GM23338 (cell line): ENCODE data around the gene CERK. TPM values are rescaled to one million over a fixed set of nuclear protein-coding genes. Genes with fewer than 3 reads are reported as not detected.

Experiments used
- ATAC-seq: fragments of 200-7000 bp; cut with Tn5 transposase; 3 replicates; pipeline ENCODE4 v1.9.1; 2020
- DNase-seq: peaks from one replicate; pipeline ENCODE4 v3.0.0-alpha.2; 2015; ENCODE audit warnings: low spot score
- H2AFZ ChIP-seq: fragments of 200-600 bp; sonication (generic); 2 replicates; pipeline ENCODE4 v1.8.0; 2016; ENCODE audit warnings: antibody characterized with exemption, mild to moderate bottlenecking, moderate library complexity
- H3F3A ChIP-seq: fragments of 200-600 bp; sonication (generic); replicated peaks from 2 replicates; pipeline ENCODE4 v1.8.0; 2017; ENCODE audit warnings: antibody characterized with exemption, mixed run types, low read depth
- H3K27ac ChIP-seq: fragments of 200-600 bp; sonication (generic); 2 replicates; pipeline ENCODE4 v1.6.1; 2016; ENCODE audit warnings: low read depth
- H3K27me3 ChIP-seq: fragments of 200-600 bp; sonication (generic); 2 replicates; pipeline ENCODE4 v1.8.0; 2016; ENCODE audit warnings: mild to moderate bottlenecking, mixed run types, moderate library complexity; ENCODE audit not compliant: insufficient read depth
- H3K36me3 ChIP-seq: fragments of 200-600 bp; sonication (generic); 2 replicates; pipeline ENCODE4 v1.8.0; 2016; ENCODE audit warnings: mild to moderate bottlenecking; ENCODE audit not compliant: insufficient read depth
- H3K4me1 ChIP-seq: fragments of 200-600 bp; sonication (generic); 2 replicates; pipeline ENCODE4 v1.8.0; 2016; ENCODE audit warnings: mild to moderate bottlenecking, moderate library complexity; ENCODE audit not compliant: insufficient read depth
- H3K4me2 ChIP-seq: fragments of 200-600 bp; sonication (generic); 2 replicates; pipeline ENCODE4 v1.7.1; 2017; ENCODE audit warnings: mixed run types
- H3K4me3 ChIP-seq: fragments of 200-600 bp; sonication (generic); 2 replicates; pipeline ENCODE4 v1.6.1; 2016; ENCODE audit warnings: mixed run types
- H3K79me2 ChIP-seq: fragments of 200-600 bp; sonication (generic); replicated peaks from 2 replicates; pipeline ENCODE4 v1.8.0; 2017; ENCODE audit warnings: mild to moderate bottlenecking; ENCODE audit not compliant: insufficient read depth
- H3K9me2 ChIP-seq: fragments of 200-600 bp; sonication (generic); 2 replicates; pipeline ENCODE4 v1.8.0; 2017; ENCODE audit not compliant: insufficient read depth
- H4K20me1 ChIP-seq: fragments of 200-600 bp; sonication (generic); replicated peaks from 2 replicates; pipeline ENCODE4 v1.8.0; 2017; ENCODE audit warnings: mild to moderate bottlenecking; ENCODE audit not compliant: insufficient read depth
- H3K27ac Mint-ChIP-seq: 2 replicates; pipeline ENCODE4 v1.8.0; 2020; ENCODE audit warnings: inconsistent platforms, mild to moderate bottlenecking, moderate library complexity, mixed read lengths
- H3K27me3 Mint-ChIP-seq: 3 replicates; pipeline ENCODE4 v1.8.0; 2022; ENCODE audit warnings: low read depth, mild to moderate bottlenecking, moderate library complexity, mixed read lengths, inconsistent platforms; ENCODE audit not compliant: insufficient read depth, poor library complexity
- H3K36me3 Mint-ChIP-seq: 3 replicates; pipeline ENCODE4 v1.8.0; 2021; ENCODE audit warnings: low read depth, mild to moderate bottlenecking, inconsistent platforms, moderate library complexity, mixed read lengths
- H3K4me1 Mint-ChIP-seq: 3 replicates; pipeline ENCODE4 v1.8.0; 2020; ENCODE audit warnings: mild to moderate bottlenecking, inconsistent platforms, mixed read lengths
- H3K4me3 Mint-ChIP-seq: 3 replicates; pipeline ENCODE4 v1.8.0; 2021; ENCODE audit warnings: moderate library complexity, mild to moderate bottlenecking, inconsistent platforms, mixed read lengths
- H3K9me3 Mint-ChIP-seq: 3 replicates; pipeline ENCODE4 v1.8.0; 2020; ENCODE audit warnings: moderate library complexity, mild to moderate bottlenecking, inconsistent platforms, mixed read lengths
- CREB1 ChIP-seq: fragments of 250-450 bp; sonication (Bioruptor Pico); IDR thresholded peaks from 2 replicates; pipeline ENCODE4 v1.5.0; 2020; ENCODE audit warnings: low read depth, mild to moderate bottlenecking, moderate library complexity
- ETS1 ChIP-seq: IDR thresholded peaks from 2 replicates; pipeline ENCODE4 v1.6.1; 2016; ENCODE audit warnings: antibody characterized with exemption
- EZH2 ChIP-seq: fragments of 200-600 bp; sonication (generic); IDR thresholded peaks from one replicate; pipeline ENCODE4 v1.8.0; 2017; ENCODE audit warnings: antibody characterized with exemption, mild to moderate bottlenecking, low read depth; ENCODE audit not compliant: unreplicated experiment
- EZH2phosphoT487 ChIP-seq: fragments of 200-600 bp; sonication (generic); IDR thresholded peaks from one replicate; pipeline ENCODE4 v1.8.1; 2018; ENCODE audit warnings: antibody characterized with exemption; ENCODE audit not compliant: unreplicated experiment
- JUNB ChIP-seq: IDR thresholded peaks from one replicate; pipeline ENCODE4 v1.6.1; 2016; ENCODE audit warnings: antibody characterized with exemption; ENCODE audit not compliant: unreplicated experiment
- NANOG ChIP-seq: IDR thresholded peaks from 2 replicates; pipeline ENCODE4 v1.6.1; 2016; ENCODE audit warnings: antibody characterized with exemption, borderline replicate concordance
- POLR2AphosphoS5 ChIP-seq: IDR thresholded peaks from 2 replicates; pipeline ENCODE4 v1.6.1; 2016; ENCODE audit warnings: antibody characterized with exemption, low read depth
- REST ChIP-seq: IDR thresholded peaks from one replicate; pipeline ENCODE4 v1.6.1; 2018; ENCODE audit warnings: antibody characterized with exemption; ENCODE audit not compliant: unreplicated experiment
- STAT1 ChIP-seq: IDR thresholded peaks from one replicate; pipeline ENCODE4 v1.6.1; 2016; ENCODE audit warnings: antibody characterized with exemption; ENCODE audit not compliant: unreplicated experiment
- ZNF114 ChIP-seq: fragments of 250-450 bp; sonication (Bioruptor Pico); IDR thresholded peaks from 2 replicates; pipeline ENCODE4 v1.5.0; 2020; ENCODE audit warnings: mild to moderate bottlenecking, moderate library complexity
- ZNF331 ChIP-seq: fragments of 250-450 bp; sonication (Bioruptor Pico); IDR thresholded peaks from 2 replicates; pipeline ENCODE4 v1.5.0; 2020; ENCODE audit warnings: low read depth, mild to moderate bottlenecking, moderate library complexity
- polyA plus RNA-seq: library from polyadenylated mRNA; unstranded; fragments of >200 nt; fragmentation: Nextera tagmentation; extraction: Ambion mirVana; gene quantifications from 2 replicates; pipeline ENCODE4 v1.2.1, GENCODE V29; 2016
- total RNA-seq: library from RNA; depleted of rRNA; stranded (reverse); fragments of >200 nt; shearing (Covaris generic); gene quantifications from 2 replicates; pipeline ENCODE4 v1.2.3, GENCODE V29; 2014
- TF ChIP-seq, protein P1 (sequence below): fragments of 250-450 bp; sonication (Bioruptor Pico); IDR thresholded peaks from 2 replicates; pipeline ENCODE4 v1.5.0; 2020; ENCODE audit warnings: mild to moderate bottlenecking, moderate library complexity
- TF ChIP-seq, protein P2 (sequence below), 2 experiments: fragments of 200-600 bp in 1 of 2; sonication (generic) in 1 of 2; conservative IDR thresholded peaks; 2 replicates each; pipeline versions ENCODE4 v1.5.1 to v1.6.1; 2016 to 2017; ENCODE audit warnings: antibody characterized with exemption in 2 of 2, low read depth in 2 of 2, mild to moderate bottlenecking in 2 of 2, moderate library complexity in 1 of 2

The CERK gene
- total and polyA plus RNA-seq, 2 experiments from 2014 or later = 12.7 to 62.9 TPM

- Histone ChIP-seq H3K36me3 (peaks cover 5% of the 10 kb centered on the region), H4K20me1 (no peaks in the 10 kb centered on the region), H3K27me3 (no peaks in the 10 kb centered on the region), H3K79me2 (no peaks in the 10 kb centered on the region), H3K27ac (no peak overlapping the region), H3K4me1 (no peaks in the 10 kb centered on the region), H2AFZ (no peak overlapping the region), H3F3A (0 out of 2 replicates have a peak, but pooled peaks cover 3% of the 10 kb centered on the region), H3K4me3 (no peak overlapping the region), H3K9me2 (no peaks in the 10 kb centered on the region), H3K4me2 (no peak overlapping the region)
- Mint-ChIP-seq H3K4me1 (no peaks in the 10 kb centered on the region; the same call in 2 of the 3 replicates), H3K36me3 (peaks cover 38% of the 10 kb centered on the region), H3K27ac (no peak overlapping the region), H3K9me3 (peaks cover 43% of the 10 kb centered on the region), H3K27me3 (peaks cover 12% of the 10 kb centered on the region), H3K4me3 (no peak overlapping the region)
- ATAC-seq (no peak), DNase-seq (no peak)
- TF ChIP-seq STAT1 = no peak
- no peak for TF ChIP-seq POLR2AphosphoS5
- TF ChIP-seq EZH2 = no peak
- no peak for TF ChIP-seq EZH2phosphoT487
- no peak for TF ChIP-seq NANOG
- TF ChIP-seq, protein P1, sequence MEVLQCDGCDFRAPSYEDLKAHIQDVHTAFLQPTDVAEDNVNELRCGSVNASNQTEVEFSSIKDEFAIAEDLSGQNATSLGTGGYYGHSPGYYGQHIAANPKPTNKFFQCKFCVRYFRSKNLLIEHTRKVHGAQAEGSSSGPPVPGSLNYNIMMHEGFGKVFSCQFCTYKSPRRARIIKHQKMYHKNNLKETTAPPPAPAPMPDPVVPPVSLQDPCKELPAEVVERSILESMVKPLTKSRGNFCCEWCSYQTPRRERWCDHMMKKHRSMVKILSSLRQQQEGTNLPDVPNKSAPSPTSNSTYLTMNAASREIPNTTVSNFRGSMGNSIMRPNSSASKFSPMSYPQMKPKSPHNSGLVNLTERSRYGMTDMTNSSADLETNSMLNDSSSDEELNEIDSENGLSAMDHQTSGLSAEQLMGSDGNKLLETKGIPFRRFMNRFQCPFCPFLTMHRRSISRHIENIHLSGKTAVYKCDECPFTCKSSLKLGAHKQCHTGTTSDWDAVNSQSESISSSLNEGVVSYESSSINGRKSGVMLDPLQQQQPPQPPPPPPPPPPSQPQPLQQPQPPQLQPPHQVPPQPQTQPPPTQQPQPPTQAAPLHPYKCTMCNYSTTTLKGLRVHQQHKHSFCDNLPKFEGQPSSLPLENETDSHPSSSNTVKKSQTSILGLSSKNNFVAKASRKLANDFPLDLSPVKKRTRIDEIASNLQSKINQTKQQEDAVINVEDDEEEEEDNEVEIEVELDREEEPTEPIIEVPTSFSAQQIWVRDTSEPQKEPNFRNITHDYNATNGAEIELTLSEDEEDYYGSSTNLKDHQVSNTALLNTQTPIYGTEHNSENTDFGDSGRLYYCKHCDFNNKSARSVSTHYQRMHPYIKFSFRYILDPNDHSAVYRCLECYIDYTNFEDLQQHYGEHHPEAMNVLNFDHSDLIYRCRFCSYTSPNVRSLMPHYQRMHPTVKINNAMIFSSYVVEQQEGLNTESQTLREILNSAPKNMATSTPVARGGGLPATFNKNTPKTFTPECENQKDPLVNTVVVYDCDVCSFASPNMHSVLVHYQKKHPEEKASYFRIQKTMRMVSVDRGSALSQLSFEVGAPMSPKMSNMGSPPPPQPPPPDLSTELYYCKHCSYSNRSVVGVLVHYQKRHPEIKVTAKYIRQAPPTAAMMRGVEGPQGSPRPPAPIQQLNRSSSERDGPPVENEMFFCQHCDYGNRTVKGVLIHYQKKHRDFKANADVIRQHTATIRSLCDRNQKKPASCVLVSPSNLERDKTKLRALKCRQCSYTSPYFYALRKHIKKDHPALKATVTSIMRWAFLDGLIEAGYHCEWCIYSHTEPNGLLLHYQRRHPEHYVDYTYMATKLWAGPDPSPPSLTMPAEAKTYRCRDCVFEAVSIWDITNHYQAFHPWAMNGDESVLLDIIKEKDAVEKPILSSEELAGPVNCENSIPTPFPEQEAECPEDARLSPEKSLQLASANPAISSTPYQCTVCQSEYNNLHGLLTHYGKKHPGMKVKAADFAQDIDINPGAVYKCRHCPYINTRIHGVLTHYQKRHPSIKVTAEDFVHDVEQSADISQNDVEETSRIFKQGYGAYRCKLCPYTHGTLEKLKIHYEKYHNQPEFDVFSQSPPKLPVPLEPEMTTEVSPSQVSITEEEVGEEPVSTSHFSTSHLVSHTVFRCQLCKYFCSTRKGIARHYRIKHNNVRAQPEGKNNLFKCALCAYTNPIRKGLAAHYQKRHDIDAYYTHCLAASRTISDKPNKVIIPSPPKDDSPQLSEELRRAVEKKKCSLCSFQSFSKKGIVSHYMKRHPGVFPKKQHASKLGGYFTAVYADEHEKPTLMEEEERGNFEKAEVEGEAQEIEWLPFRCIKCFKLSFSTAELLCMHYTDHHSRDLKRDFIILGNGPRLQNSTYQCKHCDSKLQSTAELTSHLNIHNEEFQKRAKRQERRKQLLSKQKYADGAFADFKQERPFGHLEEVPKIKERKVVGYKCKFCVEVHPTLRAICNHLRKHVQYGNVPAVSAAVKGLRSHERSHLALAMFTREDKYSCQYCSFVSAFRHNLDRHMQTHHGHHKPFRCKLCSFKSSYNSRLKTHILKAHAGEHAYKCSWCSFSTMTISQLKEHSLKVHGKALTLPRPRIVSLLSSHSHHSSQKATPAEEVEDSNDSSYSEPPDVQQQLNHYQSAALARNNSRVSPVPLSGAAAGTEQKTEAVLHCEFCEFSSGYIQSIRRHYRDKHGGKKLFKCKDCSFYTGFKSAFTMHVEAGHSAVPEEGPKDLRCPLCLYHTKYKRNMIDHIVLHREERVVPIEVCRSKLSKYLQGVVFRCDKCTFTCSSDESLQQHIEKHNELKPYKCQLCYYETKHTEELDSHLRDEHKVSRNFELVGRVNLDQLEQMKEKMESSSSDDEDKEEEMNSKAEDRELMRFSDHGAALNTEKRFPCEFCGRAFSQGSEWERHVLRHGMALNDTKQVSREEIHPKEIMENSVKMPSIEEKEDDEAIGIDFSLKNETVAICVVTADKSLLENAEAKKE (CRISPR knock-in tag) = no peak
- TF ChIP-seq, protein P2, sequence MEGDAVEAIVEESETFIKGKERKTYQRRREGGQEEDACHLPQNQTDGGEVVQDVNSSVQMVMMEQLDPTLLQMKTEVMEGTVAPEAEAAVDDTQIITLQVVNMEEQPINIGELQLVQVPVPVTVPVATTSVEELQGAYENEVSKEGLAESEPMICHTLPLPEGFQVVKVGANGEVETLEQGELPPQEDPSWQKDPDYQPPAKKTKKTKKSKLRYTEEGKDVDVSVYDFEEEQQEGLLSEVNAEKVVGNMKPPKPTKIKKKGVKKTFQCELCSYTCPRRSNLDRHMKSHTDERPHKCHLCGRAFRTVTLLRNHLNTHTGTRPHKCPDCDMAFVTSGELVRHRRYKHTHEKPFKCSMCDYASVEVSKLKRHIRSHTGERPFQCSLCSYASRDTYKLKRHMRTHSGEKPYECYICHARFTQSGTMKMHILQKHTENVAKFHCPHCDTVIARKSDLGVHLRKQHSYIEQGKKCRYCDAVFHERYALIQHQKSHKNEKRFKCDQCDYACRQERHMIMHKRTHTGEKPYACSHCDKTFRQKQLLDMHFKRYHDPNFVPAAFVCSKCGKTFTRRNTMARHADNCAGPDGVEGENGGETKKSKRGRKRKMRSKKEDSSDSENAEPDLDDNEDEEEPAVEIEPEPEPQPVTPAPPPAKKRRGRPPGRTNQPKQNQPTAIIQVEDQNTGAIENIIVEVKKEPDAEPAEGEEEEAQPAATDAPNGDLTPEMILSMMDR (conservative IDR thresholded peaks at IDR 0.05; ENCODE audit: low read depth in 2 of 2) = no peak
- TF ChIP-seq ETS1 = no peak
- TF ChIP-seq ZNF114 (CRISPR knock-in tag) = no peak
- TF ChIP-seq CREB1 = no peak
- TF ChIP-seq JUNB = no peak
- no peak for TF ChIP-seq REST
- TF ChIP-seq ZNF331 (CRISPR knock-in tag) = no peak
Observed at GRCh38 chr22:46754826-46755225, 16.8 kb upstream of the CERK start.
